GM23338 (cell line): ENCODE results near the gene TCF12. TPM values are rescaled to one million over a fixed set of nuclear protein-coding genes. Genes with fewer than 3 reads are reported as not detected.

Experiments used
- ATAC-seq: fragments of 200-7000 bp; cut with Tn5 transposase; 3 replicates; pipeline ENCODE4 v1.9.1; 2020
- DNase-seq: peaks from one replicate; pipeline ENCODE4 v3.0.0-alpha.2; 2015; ENCODE audit warnings: low spot score
- H2AFZ ChIP-seq: fragments of 200-600 bp; sonication (generic); 2 replicates; pipeline ENCODE4 v1.8.0; 2016; ENCODE audit warnings: antibody characterized with exemption, mild to moderate bottlenecking, moderate library complexity
- H3F3A ChIP-seq: fragments of 200-600 bp; sonication (generic); replicated peaks from 2 replicates; pipeline ENCODE4 v1.8.0; 2017; ENCODE audit warnings: antibody characterized with exemption, mixed run types, low read depth
- H3K27ac ChIP-seq: fragments of 200-600 bp; sonication (generic); 2 replicates; pipeline ENCODE4 v1.6.1; 2016; ENCODE audit warnings: low read depth
- H3K27me3 ChIP-seq: fragments of 200-600 bp; sonication (generic); 2 replicates; pipeline ENCODE4 v1.8.0; 2016; ENCODE audit warnings: mild to moderate bottlenecking, mixed run types, moderate library complexity; ENCODE audit not compliant: insufficient read depth
- H3K36me3 ChIP-seq: fragments of 200-600 bp; sonication (generic); 2 replicates; pipeline ENCODE4 v1.8.0; 2016; ENCODE audit warnings: mild to moderate bottlenecking; ENCODE audit not compliant: insufficient read depth
- H3K4me1 ChIP-seq: fragments of 200-600 bp; sonication (generic); 2 replicates; pipeline ENCODE4 v1.8.0; 2016; ENCODE audit warnings: mild to moderate bottlenecking, moderate library complexity; ENCODE audit not compliant: insufficient read depth
- H3K4me2 ChIP-seq: fragments of 200-600 bp; sonication (generic); 2 replicates; pipeline ENCODE4 v1.7.1; 2017; ENCODE audit warnings: mixed run types
- H3K4me3 ChIP-seq: fragments of 200-600 bp; sonication (generic); 2 replicates; pipeline ENCODE4 v1.6.1; 2016; ENCODE audit warnings: mixed run types
- H3K79me2 ChIP-seq: fragments of 200-600 bp; sonication (generic); replicated peaks from 2 replicates; pipeline ENCODE4 v1.8.0; 2017; ENCODE audit warnings: mild to moderate bottlenecking; ENCODE audit not compliant: insufficient read depth
- H3K9me2 ChIP-seq: fragments of 200-600 bp; sonication (generic); 2 replicates; pipeline ENCODE4 v1.8.0; 2017; ENCODE audit not compliant: insufficient read depth
- H4K20me1 ChIP-seq: fragments of 200-600 bp; sonication (generic); replicated peaks from 2 replicates; pipeline ENCODE4 v1.8.0; 2017; ENCODE audit warnings: mild to moderate bottlenecking; ENCODE audit not compliant: insufficient read depth
- H3K27ac Mint-ChIP-seq: 2 replicates; pipeline ENCODE4 v1.8.0; 2020; ENCODE audit warnings: inconsistent platforms, mild to moderate bottlenecking, moderate library complexity, mixed read lengths
- H3K27me3 Mint-ChIP-seq: 3 replicates; pipeline ENCODE4 v1.8.0; 2022; ENCODE audit warnings: low read depth, mild to moderate bottlenecking, moderate library complexity, mixed read lengths, inconsistent platforms; ENCODE audit not compliant: insufficient read depth, poor library complexity
- H3K36me3 Mint-ChIP-seq: 3 replicates; pipeline ENCODE4 v1.8.0; 2021; ENCODE audit warnings: low read depth, mild to moderate bottlenecking, inconsistent platforms, moderate library complexity, mixed read lengths
- H3K4me1 Mint-ChIP-seq: 3 replicates; pipeline ENCODE4 v1.8.0; 2020; ENCODE audit warnings: mild to moderate bottlenecking, inconsistent platforms, mixed read lengths
- H3K4me3 Mint-ChIP-seq: 3 replicates; pipeline ENCODE4 v1.8.0; 2021; ENCODE audit warnings: moderate library complexity, mild to moderate bottlenecking, inconsistent platforms, mixed read lengths
- H3K9me3 Mint-ChIP-seq: 3 replicates; pipeline ENCODE4 v1.8.0; 2020; ENCODE audit warnings: moderate library complexity, mild to moderate bottlenecking, inconsistent platforms, mixed read lengths
- CREB1 ChIP-seq: fragments of 250-450 bp; sonication (Bioruptor Pico); IDR thresholded peaks from 2 replicates; pipeline ENCODE4 v1.5.0; 2020; ENCODE audit warnings: low read depth, mild to moderate bottlenecking, moderate library complexity
- CTCF ChIP-seq, 2 experiments: fragments of 200-600 bp in 1 of 2; sonication (generic) in 1 of 2; conservative IDR thresholded peaks; 2 replicates each; pipeline versions ENCODE4 v1.5.1 to v1.6.1; 2016 to 2017; ENCODE audit warnings: antibody characterized with exemption in 2 of 2, low read depth in 2 of 2, mild to moderate bottlenecking in 2 of 2, moderate library complexity in 1 of 2
- ETS1 ChIP-seq: IDR thresholded peaks from 2 replicates; pipeline ENCODE4 v1.6.1; 2016; ENCODE audit warnings: antibody characterized with exemption
- EZH2 ChIP-seq: fragments of 200-600 bp; sonication (generic); IDR thresholded peaks from one replicate; pipeline ENCODE4 v1.8.0; 2017; ENCODE audit warnings: antibody characterized with exemption, mild to moderate bottlenecking, low read depth; ENCODE audit not compliant: unreplicated experiment
- EZH2phosphoT487 ChIP-seq: fragments of 200-600 bp; sonication (generic); IDR thresholded peaks from one replicate; pipeline ENCODE4 v1.8.1; 2018; ENCODE audit warnings: antibody characterized with exemption; ENCODE audit not compliant: unreplicated experiment
- JUNB ChIP-seq: IDR thresholded peaks from one replicate; pipeline ENCODE4 v1.6.1; 2016; ENCODE audit warnings: antibody characterized with exemption; ENCODE audit not compliant: unreplicated experiment
- NANOG ChIP-seq: IDR thresholded peaks from 2 replicates; pipeline ENCODE4 v1.6.1; 2016; ENCODE audit warnings: antibody characterized with exemption, borderline replicate concordance
- POLR2AphosphoS5 ChIP-seq: IDR thresholded peaks from 2 replicates; pipeline ENCODE4 v1.6.1; 2016; ENCODE audit warnings: antibody characterized with exemption, low read depth
- REST ChIP-seq: IDR thresholded peaks from one replicate; pipeline ENCODE4 v1.6.1; 2018; ENCODE audit warnings: antibody characterized with exemption; ENCODE audit not compliant: unreplicated experiment
- STAT1 ChIP-seq: IDR thresholded peaks from one replicate; pipeline ENCODE4 v1.6.1; 2016; ENCODE audit warnings: antibody characterized with exemption; ENCODE audit not compliant: unreplicated experiment
- ZNF114 ChIP-seq: fragments of 250-450 bp; sonication (Bioruptor Pico); IDR thresholded peaks from 2 replicates; pipeline ENCODE4 v1.5.0; 2020; ENCODE audit warnings: mild to moderate bottlenecking, moderate library complexity
- ZNF331 ChIP-seq: fragments of 250-450 bp; sonication (Bioruptor Pico); IDR thresholded peaks from 2 replicates; pipeline ENCODE4 v1.5.0; 2020; ENCODE audit warnings: low read depth, mild to moderate bottlenecking, moderate library complexity
- polyA plus RNA-seq: library from polyadenylated mRNA; unstranded; fragments of >200 nt; fragmentation: Nextera tagmentation; extraction: Ambion mirVana; gene quantifications from 2 replicates; pipeline ENCODE4 v1.2.1, GENCODE V29; 2016
- total RNA-seq: library from RNA; depleted of rRNA; stranded (reverse); fragments of >200 nt; shearing (Covaris generic); gene quantifications from 2 replicates; pipeline ENCODE4 v1.2.3, GENCODE V29; 2014

Gene TCF12
- total and polyA plus RNA-seq, 2 experiments from 2014 or later = 27.6 to 104 TPM

- no peak for TF ChIP-seq REST
- no peak for TF ChIP-seq POLR2AphosphoS5
- TF ChIP-seq STAT1 = no peak
- no peak for TF ChIP-seq ZNF331 (CRISPR knock-in tag)
- TF ChIP-seq CTCF (conservative IDR thresholded peaks at IDR 0.05; ENCODE audit: low read depth in 2 of 2) = no peak
- no peak for TF ChIP-seq NANOG
Observed at GRCh38 chr15:56956538-56956937, 38.1 kb downstream of the TCF12 start (continued).

GRCh38 chr15:56957812-56958406 is 39.5 kb downstream of the TCF12 start:
- ATAC-seq (peak; percentile 84), DNase-seq (peak; percentile 67)
- Histone ChIP-seq H3K4me2 (peak overlapping the region; percentile 18), H3K79me2 (peaks cover 100% of the 10 kb centered on the region), H3K4me3 (peak overlapping the region; percentile 2; the same call in 1 of the 2 replicates), H3K27ac (peak overlapping the region; percentile 68), H4K20me1 (no peaks in the 10 kb centered on the region), H2AFZ (no peak overlapping the region), H3K36me3 (no peaks in the 10 kb centered on the region), H3K27me3 (no peaks in the 10 kb centered on the region), H3K4me1 (peaks cover 35% of the 10 kb centered on the region), H3K9me2 (no peaks in the 10 kb centered on the region), H3F3A (no peaks in the 10 kb centered on the region)
- H3K4me1 Mint-ChIP-seq = peaks cover 36% of the 10 kb centered on the region
- peaks cover 7% of the 10 kb centered on the region for H3K9me3 Mint-ChIP-seq
- no peaks in the 10 kb centered on the region for H3K27me3 Mint-ChIP-seq
- peaks cover 19% of the 10 kb centered on the region for H3K36me3 Mint-ChIP-seq
- H3K4me3 Mint-ChIP-seq = peak overlapping the region; percentile 23; the same call in 2 of the 3 replicates
- peak overlapping the region; percentile 49 for H3K27ac Mint-ChIP-seq
- TF ChIP-seq NANOG (no peak), EZH2phosphoT487 (no peak), ZNF114 (CRISPR knock-in tag) (no peak), CREB1 (CRISPR knock-in tag) (no peak), POLR2AphosphoS5 (no peak), ZNF331 (CRISPR knock-in tag) (no peak), JUNB (no peak), EZH2 (no peak), STAT1 (no peak), ETS1 (no peak)
